Smooth muscle cell (in vitro differentiated cells): ENCODE data around the gene CHST2. TPM values are rescaled to one million over a fixed set of nuclear protein-coding genes. Genes with fewer than 3 reads are reported as not detected.
A peak's percentile ranks its signal among the peaks of the same experiment; 100 is the strongest.
"Not testable (repeated sequence)": the region's sequence is repeated elsewhere in the genome, so short reads cannot be mapped to it uniquely, and the experiment has no call there.

Experiments used
- DNase-seq: peaks from one replicate; lab custom pipeline; 2025; ENCODE audit not compliant: unreplicated experiment; lab: John Stamatoyannopoulos, UW
- H2AFZ ChIP-seq: fragments of 200-600 bp; sonication (generic); 2 replicates; pipeline ENCODE4 v1.6.0; 2016; ENCODE audit warnings: antibody characterized with exemption, low read depth, mild to moderate bottlenecking
- H3F3A ChIP-seq: fragments of 200-600 bp; sonication (generic); 2 replicates; pipeline ENCODE4 v1.6.0; 2017; ENCODE audit warnings: antibody characterized with exemption, low read depth
- H3K27ac ChIP-seq: fragments of 200-600 bp; sonication (generic); 2 replicates; pipeline ENCODE4 v1.5.1; 2016; ENCODE audit warnings: low read depth, mild to moderate bottlenecking
- H3K27me3 ChIP-seq: fragments of 200-600 bp; sonication (generic); 2 replicates; pipeline ENCODE4 v1.6.1; 2016; ENCODE audit warnings: low read depth, mild to moderate bottlenecking
- H3K36me3 ChIP-seq: fragments of 200-600 bp; sonication (generic); 2 replicates; pipeline ENCODE4 v1.5.1; 2016; ENCODE audit warnings: low read depth
- H3K4me1 ChIP-seq: fragments of 200-600 bp; sonication (generic); 2 replicates; pipeline ENCODE4 v1.5.1; 2016; ENCODE audit warnings: low read depth
- H3K4me2 ChIP-seq: fragments of 200-600 bp; sonication (generic); 2 replicates; pipeline ENCODE4 v1.6.0; 2016; ENCODE audit warnings: mild to moderate bottlenecking
- H3K4me3 ChIP-seq: fragments of 200-600 bp; sonication (generic); 2 replicates; pipeline ENCODE4 v1.5.1; 2016; ENCODE audit warnings: mild to moderate bottlenecking
- H3K79me2 ChIP-seq: fragments of 200-600 bp; sonication (generic); 2 replicates; pipeline ENCODE4 v1.6.0; 2016; ENCODE audit warnings: low read depth, mild to moderate bottlenecking
- H3K9ac ChIP-seq: fragments of 200-600 bp; sonication (generic); 2 replicates; pipeline ENCODE4 v1.6.0; 2016; ENCODE audit warnings: low read depth
- H3K9me3 ChIP-seq: fragments of 200-600 bp; sonication (generic); replicated peaks from 2 replicates; pipeline ENCODE4 v1.5.1; 2016; ENCODE audit warnings: low read depth
- H4K20me1 ChIP-seq: fragments of 200-600 bp; sonication (generic); 2 replicates; pipeline ENCODE4 v1.6.0; 2016; ENCODE audit warnings: low read depth
- CTCF ChIP-seq: fragments of 200-600 bp; sonication (generic); IDR thresholded peaks from 2 replicates; pipeline ENCODE4 v1.5.1; 2017; ENCODE audit warnings: borderline replicate concordance, mild to moderate bottlenecking, antibody characterized with exemption; ENCODE audit not compliant: insufficient read depth, poor library complexity, severe bottlenecking
- WGBS: methylation state at CpG from one replicate; pipeline ENCODE4 v1.1.7; 2016; ENCODE audit warnings: low lambda C conversion rate; 5-methylcytosine and 5-hydroxymethylcytosine counted together
- polyA plus RNA-seq: library from polyadenylated mRNA; unstranded; fragments of >200 nt; fragmentation: Nextera tagmentation; extraction: Ambion mirVana; gene quantifications from 2 replicates; pipeline ENCODE4 v1.2.1, GENCODE V29; 2016
- total RNA-seq: library from RNA; depleted of rRNA; stranded (reverse); fragments of >200 nt; gene quantifications from 2 replicates; pipeline ENCODE4 v1.2.3, GENCODE V29; 2014

The CHST2 gene, protein sequence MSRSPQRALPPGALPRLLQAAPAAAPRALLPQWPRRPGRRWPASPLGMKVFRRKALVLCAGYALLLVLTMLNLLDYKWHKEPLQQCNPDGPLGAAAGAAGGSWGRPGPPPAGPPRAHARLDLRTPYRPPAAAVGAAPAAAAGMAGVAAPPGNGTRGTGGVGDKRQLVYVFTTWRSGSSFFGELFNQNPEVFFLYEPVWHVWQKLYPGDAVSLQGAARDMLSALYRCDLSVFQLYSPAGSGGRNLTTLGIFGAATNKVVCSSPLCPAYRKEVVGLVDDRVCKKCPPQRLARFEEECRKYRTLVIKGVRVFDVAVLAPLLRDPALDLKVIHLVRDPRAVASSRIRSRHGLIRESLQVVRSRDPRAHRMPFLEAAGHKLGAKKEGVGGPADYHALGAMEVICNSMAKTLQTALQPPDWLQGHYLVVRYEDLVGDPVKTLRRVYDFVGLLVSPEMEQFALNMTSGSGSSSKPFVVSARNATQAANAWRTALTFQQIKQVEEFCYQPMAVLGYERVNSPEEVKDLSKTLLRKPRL
- total RNA-seq (14.5 and 16.0 TPM in 2 replicates), polyA plus RNA-seq (10.4 and 12.6 TPM in 2 replicates)

DNA sequence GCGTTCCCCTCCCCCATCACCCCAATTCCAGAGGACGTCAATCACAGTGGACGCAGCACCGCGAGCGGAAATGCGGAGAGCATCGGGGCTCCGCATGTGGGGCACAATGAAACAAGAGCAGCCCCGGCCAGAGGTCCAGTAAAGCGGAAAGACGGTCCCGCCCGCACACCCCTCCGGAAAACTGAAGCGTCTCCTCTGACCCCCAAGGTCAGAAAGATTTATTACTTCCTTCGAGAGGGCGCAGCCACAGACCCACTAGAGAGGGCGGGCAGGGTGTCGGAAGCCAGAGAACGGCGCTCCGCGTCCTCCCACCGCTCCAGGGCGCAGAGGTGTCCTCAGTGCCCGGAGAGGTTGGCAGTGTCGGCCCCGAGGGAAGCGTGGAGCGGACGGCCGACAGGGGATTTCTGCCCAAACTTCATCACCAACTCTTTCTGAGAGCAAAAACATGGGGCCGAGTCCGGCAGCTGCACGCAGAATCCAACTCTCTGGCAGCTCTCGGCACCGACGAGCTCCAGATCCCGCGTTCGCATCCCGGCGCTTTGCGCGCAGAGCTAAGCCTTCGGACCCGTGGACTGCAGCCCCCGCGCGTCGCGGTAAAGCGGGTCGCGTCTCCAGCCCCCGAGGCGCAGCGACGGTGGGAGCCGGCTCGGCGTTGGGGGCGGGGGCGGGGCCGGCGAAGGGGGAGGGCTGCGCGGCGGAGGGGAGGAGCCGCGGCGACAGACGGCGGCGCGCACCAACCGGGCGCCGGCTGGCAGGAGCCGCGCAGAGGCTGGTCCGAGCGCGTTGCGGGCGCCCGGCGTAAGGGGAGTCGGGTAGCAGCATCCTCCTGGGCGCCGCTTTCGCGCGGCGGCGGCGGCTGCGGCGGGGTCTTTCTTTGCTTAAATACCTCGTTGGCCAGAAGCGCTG lies at the start of gene CHST2:
TSS of gene CHST2 (plus strand) at position 763 of the 906 bp plus-strand sequence. CDS start 1,046 bp downstream, outside the sequence.
- peaks cover 4% of the 10 kb centered on the region for H3K27me3 ChIP-seq
- no peak for TF ChIP-seq CTCF
- peaks cover 30% of the 10 kb centered on the region for H3K79me2 ChIP-seq
- no peaks in the 10 kb centered on the region for H3F3A ChIP-seq
- peak within 1 kb of the TSS; percentile 91 for H3K4me3 ChIP-seq
- peak within 1 kb of the TSS; percentile 85 for H3K4me2 ChIP-seq
- H4K20me1 ChIP-seq, result no peaks in the 10 kb centered on the region
- DNase-seq, result peak; percentile 56
- peaks cover 3% of the 10 kb centered on the region for H3K4me1 ChIP-seq
- peak within 1 kb of the TSS; percentile 64 for H3K27ac ChIP-seq
- no peaks in the 10 kb centered on the region for H3K36me3 ChIP-seq
- H2AFZ ChIP-seq, result peak within 1 kb of the TSS; percentile 99
- H3K9ac ChIP-seq, result peak within 1 kb of the TSS; percentile 62
- no peaks in the 10 kb centered on the region for H3K9me3 ChIP-seq
- WGBS, result 1% methylated on average over 87 of the region's 102 CpGs

DNA sequence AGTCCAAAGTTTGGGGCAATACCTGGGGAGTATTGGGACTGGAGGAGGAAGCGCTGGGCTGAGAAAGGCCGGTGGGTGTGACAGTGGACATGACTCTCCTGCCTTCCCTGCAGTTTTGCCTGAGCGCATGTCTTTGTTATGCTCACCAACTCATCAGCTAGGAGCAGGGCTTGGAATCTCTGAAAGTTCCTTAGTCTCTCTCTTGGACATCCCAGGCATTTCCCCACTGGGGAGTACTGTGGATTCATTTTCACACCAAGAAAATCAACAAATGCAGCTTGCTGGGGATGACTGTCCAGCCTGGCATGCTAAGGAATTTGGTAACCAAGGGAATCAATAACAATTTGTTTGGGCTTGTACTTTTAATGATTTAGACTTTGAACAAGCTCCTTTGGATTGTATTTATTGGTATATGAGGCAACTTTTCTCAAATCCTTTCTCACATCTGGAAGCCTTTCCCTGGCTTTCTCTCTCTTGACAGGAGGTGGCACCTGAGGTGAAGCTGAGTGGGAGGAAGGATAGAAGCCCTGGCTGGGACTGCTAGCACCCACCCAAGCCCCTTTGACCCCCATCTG lies 48.5 kb upstream of the CHST2 start:
- Histone ChIP-seq H3K4me2 (peak overlapping the region; percentile 36), H3K79me2 (no peaks in the 10 kb centered on the region), H3K9ac (peak overlapping the region; percentile 42), H3K4me1 (no peaks in the 10 kb centered on the region), H2AFZ (no peak overlapping the region), H3F3A (no peaks in the 10 kb centered on the region), H3K27ac (peak overlapping the region; percentile 55), H4K20me1 (no peaks in the 10 kb centered on the region), H3K27me3 (no peaks in the 10 kb centered on the region), H3K4me3 (no peak overlapping the region), H3K36me3 (no peaks in the 10 kb centered on the region), H3K9me3 (no peaks in the 10 kb centered on the region)
- DNase-seq, result no peak
- TF ChIP-seq CTCF, result no peak
- WGBS, result 40% methylated on average over 3 of the region's 3 CpGs

- no peak overlapping the region for H3K4me2 ChIP-seq
- WGBS, result 95% methylated on average over 6 of the region's 6 CpGs
- H3K9ac ChIP-seq, result peak overlapping the region; percentile 11
- H3K27ac ChIP-seq, result peak overlapping the region; percentile 55
- H3K4me3 ChIP-seq, result no peak overlapping the region
- no peaks in the 10 kb centered on the region for H3K36me3 ChIP-seq
- no peaks in the 10 kb centered on the region for H3K4me1 ChIP-seq
- H4K20me1 ChIP-seq, result no peaks in the 10 kb centered on the region
- H3K9me3 ChIP-seq, result no peaks in the 10 kb centered on the region
- no peak overlapping the region for H2AFZ ChIP-seq
- H3F3A ChIP-seq, result no peaks in the 10 kb centered on the region
- no peaks in the 10 kb centered on the region for H3K79me2 ChIP-seq
- no peak for TF ChIP-seq CTCF
- no peak for DNase-seq
- no peaks in the 10 kb centered on the region for H3K27me3 ChIP-seq
These were observed 47.8 kb upstream of the CHST2 start for GRCh38 chr3:143071776-143072175.

- not testable (repeated sequence) for H3K4me2 ChIP-seq, H4K20me1 ChIP-seq, H3K79me2 ChIP-seq, H3K4me1 ChIP-seq, H2AFZ ChIP-seq, H3F3A ChIP-seq, DNase-seq, H3K36me3 ChIP-seq, H3K9ac ChIP-seq, H3K9me3 ChIP-seq, H3K4me3 ChIP-seq, H3K27me3 ChIP-seq
- 85% methylated on average over 12 of the region's 12 CpGs for WGBS
- peak overlapping the region; percentile 55 for H3K27ac ChIP-seq
These were observed 47.1 kb upstream of the CHST2 start for GRCh38 chr3:143072298-143073020.

- not testable (repeated sequence) for H3K4me3 ChIP-seq, H3K4me2 ChIP-seq, H3K27ac ChIP-seq, H3K4me1 ChIP-seq, H2AFZ ChIP-seq, H3K27me3 ChIP-seq, H3K9ac ChIP-seq, H4K20me1 ChIP-seq, H3K79me2 ChIP-seq, H3F3A ChIP-seq, H3K9me3 ChIP-seq, DNase-seq, H3K36me3 ChIP-seq
- WGBS, result 89% methylated on average over 6 of the region's 15 CpGs
These were observed 46.0 kb upstream of the CHST2 start for GRCh38 chr3:143073541-143073940.
